Loucy (cell line): ENCODE results near the gene TNNC1.

Experiments
- H2AFZ ChIP-seq: fragments of 200-600 bp; sonication (generic); 2 replicates; pipeline ENCODE4 v1.6.0; 2016; ENCODE audit warnings: antibody characterized with exemption, mild to moderate bottlenecking, low read length, moderate library complexity
- H3F3A ChIP-seq: fragments of 200-600 bp; 2 replicates; pipeline ENCODE4 v1.6.0; 2016; ENCODE audit warnings: antibody characterized with exemption, low read depth, mild to moderate bottlenecking
- H3K27me3 ChIP-seq: fragments of 200-600 bp; sonication (generic); 2 replicates; pipeline ENCODE4 v1.6.1; 2014; ENCODE audit warnings: low read length, mild to moderate bottlenecking; ENCODE audit not compliant: insufficient read depth, poor library complexity, severe bottlenecking
- H3K36me3 ChIP-seq: fragments of 200-600 bp; sonication (generic); 2 replicates; pipeline ENCODE4 v1.6.1; 2016; ENCODE audit warnings: low read length; ENCODE audit not compliant: insufficient read depth
- H3K4me1 ChIP-seq: fragments of 200-600 bp; sonication (generic); 2 replicates; pipeline ENCODE4 v1.5.1; 2014; ENCODE audit warnings: low read length, mild to moderate bottlenecking; ENCODE audit not compliant: insufficient read depth, poor library complexity, severe bottlenecking
- H3K4me2 ChIP-seq: fragments of 200-600 bp; sonication (generic); 2 replicates; pipeline ENCODE4 v1.6.0; 2014; ENCODE audit warnings: antibody characterized with exemption, low read length, low read depth, mild to moderate bottlenecking; ENCODE audit not compliant: poor library complexity, severe bottlenecking
- H3K4me3 ChIP-seq: fragments of 200-600 bp; sonication (generic); 2 replicates; pipeline ENCODE4 v1.5.1; 2014; ENCODE audit warnings: low read length, mild to moderate bottlenecking, mixed read lengths; ENCODE audit not compliant: poor library complexity, severe bottlenecking
- H3K79me2 ChIP-seq: fragments of 200-600 bp; sonication (generic); 2 replicates; pipeline ENCODE4 v1.6.1; 2014; ENCODE audit warnings: low read length; ENCODE audit not compliant: insufficient read depth
- H3K9ac ChIP-seq: fragments of 200-600 bp; sonication (generic); 2 replicates; pipeline ENCODE4 v1.6.0; 2014; ENCODE audit warnings: mild to moderate bottlenecking, low read depth, low read length, moderate library complexity; ENCODE audit not compliant: poor library complexity, severe bottlenecking
- H3K9me2 ChIP-seq: fragments of 200-600 bp; sonication (generic); replicated peaks from 2 replicates; pipeline ENCODE4 v1.6.1; 2016; ENCODE audit warnings: low read depth, low read length, mixed read lengths
- H3K9me3 ChIP-seq: fragments of 200-600 bp; sonication (generic); 2 replicates; pipeline ENCODE4 v1.6.1; 2014; ENCODE audit warnings: mild to moderate bottlenecking, antibody characterized with exemption, low read length, low read depth; ENCODE audit not compliant: insufficient read depth
- H4K20me1 ChIP-seq: fragments of 200-600 bp; sonication (generic); 2 replicates; pipeline ENCODE4 v1.6.0; 2014; ENCODE audit warnings: antibody characterized with exemption, low read length, mild to moderate bottlenecking; ENCODE audit not compliant: insufficient read depth, poor library complexity, severe bottlenecking
- CTCF ChIP-seq: fragments of 200-600 bp; sonication (generic); conservative IDR thresholded peaks from 2 replicates; pipeline ENCODE4 v1.5.1; 2014; ENCODE audit warnings: mild to moderate bottlenecking, antibody characterized with exemption, low read length
- EZH2phosphoT487 ChIP-seq: fragments of 200-600 bp; IDR thresholded peaks from 2 replicates; pipeline ENCODE4 v1.6.1; 2018; ENCODE audit warnings: antibody characterized with exemption, mild to moderate bottlenecking, moderate library complexity, borderline replicate concordance

Gene TNNC1

GRCh38 chr3:52456169-52456799 is 2.4 kb upstream of the TNNC1 start:
- peak overlapping the region; percentile 82 for H3K4me3 ChIP-seq

GRCh38 chr3:52455283-52456168 is 1.7 kb upstream of the TNNC1 start, which contains the start of gene NISCH:
Gene NISCH (plus strand): TSS chr3:52455604. CDS start chr3:52455642, 38 bp downstream.
- Histone ChIP-seq H3F3A (no peaks in the 10 kb centered on the region), H2AFZ (peak within 1 kb of the TSS; percentile 91), H3K9me3 (no peaks in the 10 kb centered on the region), H3K9me2 (no peaks in the 10 kb centered on the region), H3K36me3 (peaks cover 20% of the 10 kb centered on the region; the same call in 1 of the 2 replicates), H3K4me2 (peak within 1 kb of the TSS; percentile 89), H3K4me1 (peaks cover 36% of the 10 kb centered on the region), H3K27me3 (peaks cover 6% of the 10 kb centered on the region), H4K20me1 (peaks cover 20% of the 10 kb centered on the region), H3K79me2 (peaks cover 54% of the 10 kb centered on the region), H3K4me3 (peak within 1 kb of the TSS; percentile 82), H3K9ac (peak within 1 kb of the TSS; percentile 99)
- TF ChIP-seq EZH2phosphoT487 (no peak), CTCF (no peak)

More at GRCh38 chr3:52456169-52456799, 2.4 kb upstream of the TNNC1 start:
- peaks cover 27% of the 10 kb centered on the region; the same call in 1 of the 2 replicates for H3K36me3 ChIP-seq
- H2AFZ ChIP-seq, result peak overlapping the region; percentile 91
- H3K9me2 ChIP-seq, result no peaks in the 10 kb centered on the region
- peaks cover 61% of the 10 kb centered on the region for H3K79me2 ChIP-seq
- H3K4me2 ChIP-seq, result peak overlapping the region; percentile 83
- H3K4me1 ChIP-seq, result peaks cover 39% of the 10 kb centered on the region
- no peaks in the 10 kb centered on the region for H3F3A ChIP-seq
- H4K20me1 ChIP-seq, result peaks cover 23% of the 10 kb centered on the region
- H3K27me3 ChIP-seq, result peaks cover 6% of the 10 kb centered on the region
- H3K9me3 ChIP-seq, result no peaks in the 10 kb centered on the region
- no peak for TF ChIP-seq EZH2phosphoT487
- TF ChIP-seq CTCF, result no peak
- peak overlapping the region; percentile 99 for H3K9ac ChIP-seq

- H3K4me2 ChIP-seq, result peak overlapping the region; percentile 89
- H3K36me3 ChIP-seq, result peaks cover 15% of the 10 kb centered on the region; the same call in 1 of the 2 replicates
- peak overlapping the region; percentile 90 for H2AFZ ChIP-seq
- H3K79me2 ChIP-seq, result peaks cover 48% of the 10 kb centered on the region
- peaks cover 36% of the 10 kb centered on the region for H3K4me1 ChIP-seq
- TF ChIP-seq CTCF, result no peak
- TF ChIP-seq EZH2phosphoT487, result no peak
- H3F3A ChIP-seq, result no peaks in the 10 kb centered on the region
- no peaks in the 10 kb centered on the region for H3K9me2 ChIP-seq
- H3K4me3 ChIP-seq, result peak overlapping the region; percentile 82
- H3K9ac ChIP-seq, result peak overlapping the region; percentile 99
- H3K9me3 ChIP-seq, result no peaks in the 10 kb centered on the region
- H4K20me1 ChIP-seq, result peaks cover 20% of the 10 kb centered on the region
- H3K27me3 ChIP-seq, result peaks cover 6% of the 10 kb centered on the region
These were observed 1.1 kb upstream of the TNNC1 start for GRCh38 chr3:52454938-52455282.
